Mammary epithelial cell (primary cell): ENCODE results near the gene HDAC10.

Source experiments
- EZH2 ChIP-seq: IDR thresholded peaks from 2 replicates; pipeline ENCODE4 v1.6.1; 2012; ENCODE audit warnings: low read length, inconsistent platforms, borderline replicate concordance
- TF ChIP-seq, protein P1 (sequence below), 2 donors: IDR thresholded peaks in 1 of 2; conservative IDR thresholded peaks in 1 of 2; 2 replicates each; pipeline ENCODE4 v1.5.1; 2011 to 2012; ENCODE audit warnings: inconsistent platforms in 2 of 2, low read length in 2 of 2, mild to moderate bottlenecking in 2 of 2, control low read depth in 1 of 2, low read depth in 1 of 2; ENCODE audit not compliant: insufficient read depth in 1 of 2; ENCODE audit errors: extremely low read depth in 1 of 2

DNA sequence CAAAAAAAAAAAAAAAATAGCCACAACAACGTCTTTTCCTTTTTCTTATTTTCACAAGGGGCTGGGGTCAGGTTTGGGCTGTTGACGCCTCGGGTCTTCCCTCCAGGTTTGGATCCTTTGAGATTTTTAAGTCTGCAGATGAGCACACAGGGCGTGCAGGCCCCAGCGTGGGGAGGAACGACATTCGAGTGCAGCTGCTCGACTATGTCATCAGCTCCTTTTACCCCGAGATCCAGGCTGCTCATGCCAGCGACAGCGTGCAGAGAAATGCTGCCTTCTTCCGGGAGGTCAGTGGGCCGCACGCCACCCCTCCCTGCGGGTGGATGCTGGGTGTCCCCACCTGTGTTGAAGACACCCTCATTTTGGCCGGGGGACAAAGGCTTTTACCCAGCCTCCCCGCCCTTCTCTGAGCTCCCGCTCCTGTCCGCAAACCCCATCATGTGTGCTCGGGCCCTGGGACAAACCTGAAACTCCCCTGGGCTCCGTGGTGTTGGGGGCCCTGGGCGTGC is 42.6 kb downstream of the HDAC10 start:
- TF ChIP-seq, protein P1, sequence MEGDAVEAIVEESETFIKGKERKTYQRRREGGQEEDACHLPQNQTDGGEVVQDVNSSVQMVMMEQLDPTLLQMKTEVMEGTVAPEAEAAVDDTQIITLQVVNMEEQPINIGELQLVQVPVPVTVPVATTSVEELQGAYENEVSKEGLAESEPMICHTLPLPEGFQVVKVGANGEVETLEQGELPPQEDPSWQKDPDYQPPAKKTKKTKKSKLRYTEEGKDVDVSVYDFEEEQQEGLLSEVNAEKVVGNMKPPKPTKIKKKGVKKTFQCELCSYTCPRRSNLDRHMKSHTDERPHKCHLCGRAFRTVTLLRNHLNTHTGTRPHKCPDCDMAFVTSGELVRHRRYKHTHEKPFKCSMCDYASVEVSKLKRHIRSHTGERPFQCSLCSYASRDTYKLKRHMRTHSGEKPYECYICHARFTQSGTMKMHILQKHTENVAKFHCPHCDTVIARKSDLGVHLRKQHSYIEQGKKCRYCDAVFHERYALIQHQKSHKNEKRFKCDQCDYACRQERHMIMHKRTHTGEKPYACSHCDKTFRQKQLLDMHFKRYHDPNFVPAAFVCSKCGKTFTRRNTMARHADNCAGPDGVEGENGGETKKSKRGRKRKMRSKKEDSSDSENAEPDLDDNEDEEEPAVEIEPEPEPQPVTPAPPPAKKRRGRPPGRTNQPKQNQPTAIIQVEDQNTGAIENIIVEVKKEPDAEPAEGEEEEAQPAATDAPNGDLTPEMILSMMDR (conservative IDR thresholded peaks at IDR 0.05 in 1 of 2, IDR thresholded peaks at IDR 0.05 in 1 of 2; ENCODE audit: extremely low read depth in 1 of 2, insufficient read depth in 1 of 2, low read depth in 1 of 2, low read length in 2 of 2), result no peak
- no peak for TF ChIP-seq EZH2
